ENCODE measurements around the gene EPHA8. TPM values are rescaled to one million over a fixed set of nuclear protein-coding genes. Genes with fewer than 3 reads are reported as not detected.

EPHA8 gene
- total RNA-seq, 1 donor from 2014 or later = not detected

- no peak for TF ChIP-seq CTCF (IDR thresholded peaks at IDR 0.05; ENCODE audit: unreplicated experiment)
- peaks cover 42% of the 10 kb centered on the region for H3K27me3 Mint-ChIP-seq (ENCODE audit: low read depth)
- H3K4me3 Mint-ChIP-seq = no peak overlapping the region
- no peak overlapping the region for H3K27ac Mint-ChIP-seq
- no peak for DNase-seq (ENCODE audit: low spot score in 2 of 2, unreplicated experiment in 2 of 2)
- no peaks in the 10 kb centered on the region for H3K4me1 Mint-ChIP-seq
- no peaks in the 10 kb centered on the region for H3K36me3 Mint-ChIP-seq
- H3K9me3 Mint-ChIP-seq = no peaks in the 10 kb centered on the region
Measured at GRCh38 chr1:22544606-22545005, 18.7 kb upstream of the EPHA8 start.

- TF ChIP-seq CTCF (IDR thresholded peaks at IDR 0.05; ENCODE audit: unreplicated experiment) = no peak
- Mint-ChIP-seq H3K36me3 (no peaks in the 10 kb centered on the region), H3K4me1 (no peaks in the 10 kb centered on the region), H3K27me3 (ENCODE audit: low read depth) (peaks cover 43% of the 10 kb centered on the region), H3K4me3 (no peak overlapping the region), H3K9me3 (no peaks in the 10 kb centered on the region), H3K27ac (no peak overlapping the region)
- no peak for DNase-seq (ENCODE audit: low spot score in 2 of 2, unreplicated experiment in 2 of 2)
Measured at GRCh38 chr1:22545141-22545540, 18.1 kb upstream of the EPHA8 start.

GRCh38 chr1:22547186-22547817, 16.0 kb upstream of the EPHA8 start:
- no peak overlapping the region for H3K27ac Mint-ChIP-seq
- no peaks in the 10 kb centered on the region for H3K36me3 Mint-ChIP-seq
- H3K4me3 Mint-ChIP-seq = no peak overlapping the region
- no peaks in the 10 kb centered on the region for H3K9me3 Mint-ChIP-seq
- peaks cover 45% of the 10 kb centered on the region for H3K27me3 Mint-ChIP-seq (ENCODE audit: low read depth)
- no peak for TF ChIP-seq CTCF (IDR thresholded peaks at IDR 0.05; ENCODE audit: unreplicated experiment)
- no peak for DNase-seq (ENCODE audit: low spot score in 2 of 2, unreplicated experiment in 2 of 2)
- H3K4me1 Mint-ChIP-seq = no peaks in the 10 kb centered on the region

GRCh38 chr1:22547818-22548462, 15.3 kb upstream of the EPHA8 start:
- no peaks in the 10 kb centered on the region for H3K36me3 Mint-ChIP-seq
- H3K9me3 Mint-ChIP-seq = no peaks in the 10 kb centered on the region
- DNase-seq (ENCODE audit: low spot score in 2 of 2, unreplicated experiment in 2 of 2) = no peak
- TF ChIP-seq CTCF (IDR thresholded peaks at IDR 0.05; ENCODE audit: unreplicated experiment) = no peak
- no peak overlapping the region for H3K27ac Mint-ChIP-seq
- H3K4me1 Mint-ChIP-seq = no peaks in the 10 kb centered on the region
- no peak overlapping the region for H3K4me3 Mint-ChIP-seq
- peaks cover 52% of the 10 kb centered on the region for H3K27me3 Mint-ChIP-seq (ENCODE audit: low read depth)

- no peaks in the 10 kb centered on the region for H3K4me1 Mint-ChIP-seq
- H3K27ac Mint-ChIP-seq = no peak overlapping the region
- DNase-seq (ENCODE audit: low spot score in 2 of 2, unreplicated experiment in 2 of 2) = no peak
- peaks cover 69% of the 10 kb centered on the region for H3K27me3 Mint-ChIP-seq (ENCODE audit: low read depth)
- TF ChIP-seq CTCF (IDR thresholded peaks at IDR 0.05; ENCODE audit: unreplicated experiment) = no peak
- H3K4me3 Mint-ChIP-seq = no peak overlapping the region
- no peaks in the 10 kb centered on the region for H3K36me3 Mint-ChIP-seq
- H3K9me3 Mint-ChIP-seq = no peaks in the 10 kb centered on the region
Measured at GRCh38 chr1:22550021-22550420, 13.3 kb upstream of the EPHA8 start.
